Measurements from ENCODE around the gene EBF3.

Gene EBF3

GRCh38 chr10:129868449-129869035, 95.5 kb downstream of the EBF3 start:
- DNase-seq = no peak

GRCh38 chr10:129867631-129868179, 96.4 kb downstream of the EBF3 start:
- no peak for DNase-seq

- DNase-seq = no peak
Observed at GRCh38 chr10:129866894-129867293, 97.2 kb downstream of the EBF3 start.

- DNase-seq = no peak
Observed at GRCh38 chr10:129865960-129866359, 98.1 kb downstream of the EBF3 start.

- no peak for DNase-seq
Observed at GRCh38 chr10:129865413-129865812, 98.7 kb downstream of the EBF3 start.

- no peak for DNase-seq
Observed at GRCh38 chr10:129864601-129865126, 99.4 kb downstream of the EBF3 start.

- DNase-seq = no peak
Observed at GRCh38 chr10:129864082-129864481, 100.0 kb downstream of the EBF3 start.

- DNase-seq = no peak
Observed at GRCh38 chr10:129863201-129863663, 100.8 kb downstream of the EBF3 start.

GRCh38 chr10:129861776-129862531, 102.1 kb downstream of the EBF3 start:
- DNase-seq = no peak

GRCh38 chr10:129860396-129860795, 103.7 kb downstream of the EBF3 start:
- no peak for DNase-seq

GRCh38 chr10:129859536-129859935, 104.5 kb downstream of the EBF3 start:
- no peak for DNase-seq

- no peak for DNase-seq
Observed at GRCh38 chr10:129857242-129857960, 106.7 kb downstream of the EBF3 start.

GRCh38 chr10:129855836-129856563, 108.1 kb downstream of the EBF3 start:
- no peak for DNase-seq

GRCh38 chr10:129854796-129855705, 109.0 kb downstream of the EBF3 start:
- no peak for DNase-seq

- DNase-seq = no peak
Observed at GRCh38 chr10:129854158-129854557, 109.9 kb downstream of the EBF3 start.

GRCh38 chr10:129853562-129853903, 110.5 kb downstream of the EBF3 start:
- DNase-seq = peak in 1 of 2 experiments; percentile 24

GRCh38 chr10:129852829-129853561, 111.1 kb downstream of the EBF3 start:
- no peak for DNase-seq

- no peak for DNase-seq
Observed at GRCh38 chr10:129851941-129852640, 112.0 kb downstream of the EBF3 start.

- no peak for DNase-seq
Observed at GRCh38 chr10:129850790-129851189, 113.3 kb downstream of the EBF3 start.

GRCh38 chr10:129850316-129850715, 113.8 kb downstream of the EBF3 start:
- no peak for DNase-seq
